OCI-LY3 (cell line): Measurements from ENCODE around the gene CLMP.

Experiments
- EZH2phosphoT487 ChIP-seq: fragments of 200-600 bp; shearing (Covaris generic); IDR thresholded peaks from 2 replicates; pipeline ENCODE4 v1.6.1; 2018; ENCODE audit warnings: antibody characterized with exemption, mixed run types, low read depth
- TF ChIP-seq, protein P1 (sequence below): fragments of 200-600, 300-600 bp; sonication (generic); IDR thresholded peaks from 2 replicates; pipeline ENCODE4 v1.5.1; 2014; ENCODE audit warnings: antibody characterized with exemption, low read length, low read depth

DNA sequence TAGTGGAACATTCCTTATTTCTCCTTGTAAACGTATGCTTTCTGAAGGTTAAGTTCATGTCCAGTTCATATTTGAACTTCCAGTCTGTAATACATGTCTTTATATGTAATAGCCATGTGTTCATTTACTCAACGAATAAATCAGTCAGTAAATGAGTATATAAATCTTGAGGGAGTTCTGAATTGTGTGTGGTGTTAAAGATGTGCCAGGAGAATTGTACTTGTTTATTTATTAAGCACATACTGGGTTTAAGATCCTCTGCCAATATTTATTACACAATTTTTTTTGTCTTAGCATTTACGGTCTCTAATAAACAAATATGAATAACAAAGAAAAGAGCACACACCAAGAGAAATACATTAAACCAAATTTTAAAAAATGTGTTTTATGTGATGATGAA lies 26.5 kb upstream of the CLMP start:
- TF ChIP-seq, protein P1, sequence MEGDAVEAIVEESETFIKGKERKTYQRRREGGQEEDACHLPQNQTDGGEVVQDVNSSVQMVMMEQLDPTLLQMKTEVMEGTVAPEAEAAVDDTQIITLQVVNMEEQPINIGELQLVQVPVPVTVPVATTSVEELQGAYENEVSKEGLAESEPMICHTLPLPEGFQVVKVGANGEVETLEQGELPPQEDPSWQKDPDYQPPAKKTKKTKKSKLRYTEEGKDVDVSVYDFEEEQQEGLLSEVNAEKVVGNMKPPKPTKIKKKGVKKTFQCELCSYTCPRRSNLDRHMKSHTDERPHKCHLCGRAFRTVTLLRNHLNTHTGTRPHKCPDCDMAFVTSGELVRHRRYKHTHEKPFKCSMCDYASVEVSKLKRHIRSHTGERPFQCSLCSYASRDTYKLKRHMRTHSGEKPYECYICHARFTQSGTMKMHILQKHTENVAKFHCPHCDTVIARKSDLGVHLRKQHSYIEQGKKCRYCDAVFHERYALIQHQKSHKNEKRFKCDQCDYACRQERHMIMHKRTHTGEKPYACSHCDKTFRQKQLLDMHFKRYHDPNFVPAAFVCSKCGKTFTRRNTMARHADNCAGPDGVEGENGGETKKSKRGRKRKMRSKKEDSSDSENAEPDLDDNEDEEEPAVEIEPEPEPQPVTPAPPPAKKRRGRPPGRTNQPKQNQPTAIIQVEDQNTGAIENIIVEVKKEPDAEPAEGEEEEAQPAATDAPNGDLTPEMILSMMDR, result no peak
- TF ChIP-seq EZH2phosphoT487, result no peak
